Subcutaneous abdominal adipose tissue (tissue), 5 donors: ENCODE results near the gene GPS2.

Experiments used
- H3K27ac ChIP-seq: one replicate; pipeline ENCODE4 v1.7.0; 2013; ENCODE audit warnings: low read depth, mild to moderate bottlenecking, inconsistent platforms, low read length, moderate library complexity
- H3K27me3 ChIP-seq, 5 donors: one replicate each; pipeline ENCODE4 v1.7.0; 2013; ENCODE audit warnings: low read length in 5 of 5, inconsistent platforms in 1 of 5; ENCODE audit not compliant: control insufficient read depth in 5 of 5, insufficient read depth in 4 of 5
- H3K36me3 ChIP-seq, 5 donors: one replicate each; pipeline ENCODE4 v1.7.0; 2013; ENCODE audit warnings: low read length in 5 of 5; ENCODE audit not compliant: control insufficient read depth in 5 of 5, insufficient read depth in 5 of 5
- H3K4me1 ChIP-seq, 5 donors: one replicate each; pipeline ENCODE4 v1.7.0; 2013; ENCODE audit warnings: low read length in 5 of 5, mild to moderate bottlenecking in 3 of 5, moderate library complexity in 1 of 5; ENCODE audit not compliant: control insufficient read depth in 5 of 5, insufficient read depth in 5 of 5
- H3K4me3 ChIP-seq, 5 donors: one replicate each; pipeline ENCODE4 v1.7.0; 2013; ENCODE audit warnings: low read length in 5 of 5, low read depth in 1 of 5
- H3K9ac ChIP-seq, 5 donors: one replicate each; pipeline ENCODE4 v1.7.0; 2013; ENCODE audit warnings: low read length in 5 of 5, mild to moderate bottlenecking in 4 of 5, moderate library complexity in 3 of 5
- H3K9me3 ChIP-seq, 5 donors: one replicate each; pipeline ENCODE4 v1.7.0; 2013; ENCODE audit warnings: low read length in 5 of 5; ENCODE audit not compliant: control insufficient read depth in 5 of 5
- donor health status: healthy.
- donor health status: healthy.
- donor health status: healthy.
- donor health status: healthy.
- donor health status: healthy.

The GPS2 gene

GRCh38 chr17:7262935-7263800 lies 52.0 kb downstream of the GPS2 start:
- Histone ChIP-seq H3K27ac (no peak overlapping the region), H3K36me3 (peaks cover 0 to 15% (median 11%) of the 10 kb centered on the region in 5 donors), H3K27me3 (peaks cover 0 to 22% (median 14%) of the 10 kb centered on the region in 5 donors), H3K9ac (peak overlapping the region in 3 of 5 donors; percentile 21 to 35 (median 33)), H3K4me3 (peak overlapping the region in 4 of 5 donors; percentile 52 to 75 (median 61)), H3K9me3 (no peaks in the 10 kb centered on the region), H3K4me1 (peaks cover 0 to 47% (median 41%) of the 10 kb centered on the region in 5 donors)
